ENCODE results near the gene HYAL3. TPM values are rescaled to one million over a fixed set of nuclear protein-coding genes. Genes with fewer than 3 reads are reported as not detected.

Gene HYAL3
- total and polyA plus RNA-seq, 10 of the 15 experiments (the other 5 are each of a cell fraction or from before 2014, with no cell fraction given): 0.37 to 4.2 (median 2.8) TPM

DNA sequence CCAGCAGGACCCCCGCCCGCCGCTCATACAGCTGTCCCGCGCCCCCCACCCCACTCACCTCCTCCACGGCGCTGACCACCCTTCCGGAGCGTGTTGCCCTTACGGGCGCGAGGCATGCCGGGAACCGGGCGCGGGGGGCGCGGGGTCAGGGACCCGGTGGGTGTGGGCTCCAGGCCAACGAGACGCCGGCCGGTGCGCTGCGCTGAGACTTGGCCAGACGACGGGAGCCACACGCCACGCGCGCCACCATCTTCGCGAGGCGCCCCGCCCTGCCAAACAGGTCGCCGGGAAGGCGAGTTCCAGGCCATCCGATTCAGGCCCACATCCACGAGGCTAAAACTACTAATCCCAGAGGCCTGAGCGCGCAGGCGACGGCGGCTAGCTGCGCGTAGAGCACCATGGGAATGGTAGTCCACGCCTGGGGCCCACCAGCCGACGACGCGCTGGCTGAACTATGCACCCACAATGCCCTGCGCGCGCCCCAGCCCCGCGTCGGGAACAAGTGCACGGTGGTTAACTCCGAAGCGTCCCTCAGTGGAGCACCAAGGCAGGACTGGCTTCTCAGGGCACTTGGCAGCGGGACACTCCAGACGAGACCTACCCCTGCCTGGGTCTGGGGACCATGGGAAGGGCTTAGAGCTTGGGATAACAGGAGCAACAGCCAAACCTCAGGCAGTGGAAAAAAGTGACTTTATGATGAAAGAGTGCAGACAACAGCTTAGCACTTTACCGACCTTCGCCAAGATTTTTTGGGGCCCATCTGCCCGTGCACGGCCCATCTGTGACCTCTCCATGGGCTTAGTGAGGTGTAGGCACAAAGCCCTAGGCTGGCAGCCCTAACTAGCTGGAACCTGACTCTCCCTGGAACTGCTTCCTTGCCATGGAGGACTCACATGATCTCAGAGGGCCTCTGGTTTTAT lies 6.8 kb downstream of the HYAL3 start, which contains the start of gene IFRD2 (continued):
- TF ChIP-seq CEBPB (IDR thresholded peaks at IDR 0.05; ENCODE audit: borderline replicate concordance in 1 of 2, low read depth in 2 of 2, low read length in 2 of 2) (no peak), SMAD5 (IDR thresholded peaks at IDR 0.05; ENCODE audit: low read depth) (peak; percentile 38; the same call in 1 of the 2 replicates), HDAC6 (IDR thresholded peaks at IDR 0.05; ENCODE audit: unreplicated experiment) (no peak), CBFB (IDR thresholded peaks at IDR 0.05; ENCODE audit: low read depth) (no peak; the same call in 1 of the 2 replicates), TCF7 (IDR thresholded peaks at IDR 0.05; ENCODE audit: borderline replicate concordance) (no peak), SUZ12 (IDR thresholded peaks at IDR 0.05; ENCODE audit: unreplicated experiment) (no peak), GABPA (IDR thresholded peaks at IDR 0.05; ENCODE audit: low read depth) (no peak), RFX5 (IDR thresholded peaks at IDR 0.05; ENCODE audit: low read depth, low read length) (peak; percentile 53; the same call in 1 of the 2 replicates), BHLHE40 (IDR thresholded peaks at IDR 0.05; ENCODE audit: borderline replicate concordance in 1 of 2, low read depth in 2 of 2, low read length in 1 of 2) (peak; percentile 4 to 66; a peak in 3 of 4 replicates), NR2C2 (IDR thresholded peaks at IDR 0.05; ENCODE audit: borderline replicate concordance, control insufficient read depth, insufficient read length, low read depth) (no peak), BMI1 (IDR thresholded peaks at IDR 0.05; ENCODE audit: borderline replicate concordance) (no peak), ZSCAN29 (IDR thresholded peaks at IDR 0.05) (no peak), MEF2A (IDR thresholded peaks at IDR 0.05; ENCODE audit: insufficient read depth, low read depth, low read length) (no peak), ZNF207 (IDR thresholded peaks at IDR 0.05; ENCODE audit: borderline replicate concordance) (peak; percentile 90; the same call in 1 of the 2 replicates)
- TF ChIP-seq, protein P1, sequence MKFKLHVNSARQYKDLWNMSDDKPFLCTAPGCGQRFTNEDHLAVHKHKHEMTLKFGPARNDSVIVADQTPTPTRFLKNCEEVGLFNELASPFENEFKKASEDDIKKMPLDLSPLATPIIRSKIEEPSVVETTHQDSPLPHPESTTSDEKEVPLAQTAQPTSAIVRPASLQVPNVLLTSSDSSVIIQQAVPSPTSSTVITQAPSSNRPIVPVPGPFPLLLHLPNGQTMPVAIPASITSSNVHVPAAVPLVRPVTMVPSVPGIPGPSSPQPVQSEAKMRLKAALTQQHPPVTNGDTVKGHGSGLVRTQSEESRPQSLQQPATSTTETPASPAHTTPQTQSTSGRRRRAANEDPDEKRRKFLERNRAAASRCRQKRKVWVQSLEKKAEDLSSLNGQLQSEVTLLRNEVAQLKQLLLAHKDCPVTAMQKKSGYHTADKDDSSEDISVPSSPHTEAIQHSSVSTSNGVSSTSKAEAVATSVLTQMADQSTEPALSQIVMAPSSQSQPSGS (IDR thresholded peaks at IDR 0.05; ENCODE audit: low read length): no peak
- TF ChIP-seq, protein P2, sequence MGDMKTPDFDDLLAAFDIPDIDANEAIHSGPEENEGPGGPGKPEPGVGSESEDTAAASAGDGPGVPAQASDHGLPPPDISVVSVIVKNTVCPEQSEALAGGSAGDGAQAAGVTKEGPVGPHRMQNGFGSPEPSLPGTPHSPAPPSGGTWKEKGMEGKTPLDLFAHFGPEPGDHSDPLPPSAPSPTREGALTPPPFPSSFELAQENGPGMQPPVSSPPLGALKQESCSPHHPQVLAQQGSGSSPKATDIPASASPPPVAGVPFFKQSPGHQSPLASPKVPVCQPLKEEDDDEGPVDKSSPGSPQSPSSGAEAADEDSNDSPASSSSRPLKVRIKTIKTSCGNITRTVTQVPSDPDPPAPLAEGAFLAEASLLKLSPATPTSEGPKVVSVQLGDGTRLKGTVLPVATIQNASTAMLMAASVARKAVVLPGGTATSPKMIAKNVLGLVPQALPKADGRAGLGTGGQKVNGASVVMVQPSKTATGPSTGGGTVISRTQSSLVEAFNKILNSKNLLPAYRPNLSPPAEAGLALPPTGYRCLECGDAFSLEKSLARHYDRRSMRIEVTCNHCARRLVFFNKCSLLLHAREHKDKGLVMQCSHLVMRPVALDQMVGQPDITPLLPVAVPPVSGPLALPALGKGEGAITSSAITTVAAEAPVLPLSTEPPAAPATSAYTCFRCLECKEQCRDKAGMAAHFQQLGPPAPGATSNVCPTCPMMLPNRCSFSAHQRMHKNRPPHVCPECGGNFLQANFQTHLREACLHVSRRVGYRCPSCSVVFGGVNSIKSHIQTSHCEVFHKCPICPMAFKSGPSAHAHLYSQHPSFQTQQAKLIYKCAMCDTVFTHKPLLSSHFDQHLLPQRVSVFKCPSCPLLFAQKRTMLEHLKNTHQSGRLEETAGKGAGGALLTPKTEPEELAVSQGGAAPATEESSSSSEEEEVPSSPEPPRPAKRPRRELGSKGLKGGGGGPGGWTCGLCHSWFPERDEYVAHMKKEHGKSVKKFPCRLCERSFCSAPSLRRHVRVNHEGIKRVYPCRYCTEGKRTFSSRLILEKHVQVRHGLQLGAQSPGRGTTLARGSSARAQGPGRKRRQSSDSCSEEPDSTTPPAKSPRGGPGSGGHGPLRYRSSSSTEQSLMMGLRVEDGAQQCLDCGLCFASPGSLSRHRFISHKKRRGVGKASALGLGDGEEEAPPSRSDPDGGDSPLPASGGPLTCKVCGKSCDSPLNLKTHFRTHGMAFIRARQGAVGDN (IDR thresholded peaks at IDR 0.05): 0 out of 2 replicates have a peak, but pooled peaks have one; percentile 30
- TF ChIP-seq, protein P3, sequence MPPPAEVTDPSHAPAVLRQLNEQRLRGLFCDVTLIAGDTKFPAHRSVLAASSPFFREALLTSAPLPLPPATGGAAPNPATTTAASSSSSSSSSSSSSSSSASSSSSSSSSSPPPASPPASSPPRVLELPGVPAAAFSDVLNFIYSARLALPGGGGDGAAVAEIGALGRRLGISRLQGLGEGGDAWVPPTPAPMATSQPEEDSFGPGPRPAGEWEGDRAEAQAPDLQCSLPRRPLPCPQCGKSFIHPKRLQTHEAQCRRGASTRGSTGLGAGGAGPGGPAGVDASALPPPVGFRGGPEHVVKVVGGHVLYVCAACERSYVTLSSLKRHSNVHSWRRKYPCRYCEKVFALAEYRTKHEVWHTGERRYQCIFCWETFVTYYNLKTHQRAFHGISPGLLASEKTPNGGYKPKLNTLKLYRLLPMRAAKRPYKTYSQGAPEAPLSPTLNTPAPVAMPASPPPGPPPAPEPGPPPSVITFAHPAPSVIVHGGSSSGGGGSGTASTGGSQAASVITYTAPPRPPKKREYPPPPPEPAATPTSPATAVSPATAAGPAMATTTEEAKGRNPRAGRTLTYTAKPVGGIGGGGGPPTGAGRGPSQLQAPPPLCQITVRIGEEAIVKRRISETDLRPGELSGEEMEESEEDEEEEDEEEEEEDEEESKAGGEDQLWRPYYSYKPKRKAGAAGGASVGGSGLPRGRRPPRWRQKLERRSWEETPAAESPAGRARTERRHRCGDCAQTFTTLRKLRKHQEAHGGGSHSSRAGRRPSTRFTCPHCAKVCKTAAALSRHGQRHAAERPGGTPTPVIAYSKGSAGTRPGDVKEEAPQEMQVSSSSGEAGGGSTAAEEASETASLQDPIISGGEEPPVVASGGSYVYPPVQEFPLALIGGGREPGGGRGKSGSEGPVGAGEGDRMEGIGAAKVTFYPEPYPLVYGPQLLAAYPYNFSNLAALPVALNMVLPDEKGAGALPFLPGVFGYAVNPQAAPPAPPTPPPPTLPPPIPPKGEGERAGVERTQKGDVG (CRISPR knock-in tag; IDR thresholded peaks at IDR 0.05): no peak
- TF ChIP-seq, protein P4, sequence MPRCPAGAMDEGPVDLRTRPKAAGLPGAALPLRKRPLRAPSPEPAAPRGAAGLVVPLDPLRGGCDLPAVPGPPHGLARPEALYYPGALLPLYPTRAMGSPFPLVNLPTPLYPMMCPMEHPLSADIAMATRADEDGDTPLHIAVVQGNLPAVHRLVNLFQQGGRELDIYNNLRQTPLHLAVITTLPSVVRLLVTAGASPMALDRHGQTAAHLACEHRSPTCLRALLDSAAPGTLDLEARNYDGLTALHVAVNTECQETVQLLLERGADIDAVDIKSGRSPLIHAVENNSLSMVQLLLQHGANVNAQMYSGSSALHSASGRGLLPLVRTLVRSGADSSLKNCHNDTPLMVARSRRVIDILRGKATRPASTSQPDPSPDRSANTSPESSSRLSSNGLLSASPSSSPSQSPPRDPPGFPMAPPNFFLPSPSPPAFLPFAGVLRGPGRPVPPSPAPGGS (IDR thresholded peaks at IDR 0.05; ENCODE audit: borderline replicate concordance, insufficient read depth, low read depth, low read length, poor library complexity, severe bottlenecking): no peak

Data from GM12878 (cell line).